ENCODE results near the gene RBMS1. TPM values are rescaled to one million over a fixed set of nuclear protein-coding genes. Genes with fewer than 3 reads are reported as not detected.

The RBMS1 gene
- total RNA-seq, 4 donors from 2014 or later, result 13.0 to 24.5 (median 14.1) TPM

GRCh38 chr2:160354677-160355076, 138.9 kb downstream of the RBMS1 start:
- no peak for DNase-seq
- H3K9me3 ChIP-seq, result no peaks in the 10 kb centered on the region
- peak in 1 of 2 donors; percentile 46 for ATAC-seq
- in situ Hi-C loops (cut with MboI; ENCODE audit: low sequenced_read_pairs in 4 of 4), result no loop called here
- TF ChIP-seq POLR2A (IDR thresholded peaks at IDR 0.05), result no peak
- H3K4me1 ChIP-seq, result peaks cover 41 to 60% of the 10 kb centered on the region in 2 donors
- no peaks in the 10 kb centered on the region for H3K36me3 ChIP-seq
- peak overlapping the region; percentile 13 to 74 (median 57) for H3K27ac ChIP-seq
- H3K27me3 ChIP-seq, result no peaks in the 10 kb centered on the region
- H3K4me3 ChIP-seq, result peak overlapping the region in 1 of 4 donors; percentile 10
- intact Hi-C loops (cut with DNase I; ENCODE audit: low total_unique reads), result no loop called here

GRCh38 chr2:160353813-160354212, 139.8 kb downstream of the RBMS1 start:
- intact Hi-C loops (cut with DNase I; ENCODE audit: low total_unique reads), result no loop called here
- no peaks in the 10 kb centered on the region for H3K36me3 ChIP-seq
- H3K27ac ChIP-seq, result no peak overlapping the region
- in situ Hi-C loops (cut with MboI; ENCODE audit: low sequenced_read_pairs in 4 of 4), result no loop called here
- ATAC-seq (no peak), DNase-seq (no peak)
- H3K4me1 ChIP-seq, result peaks cover 44 to 60% of the 10 kb centered on the region in 2 donors
- H3K4me3 ChIP-seq, result no peak overlapping the region
- H3K27me3 ChIP-seq, result no peaks in the 10 kb centered on the region
- TF ChIP-seq POLR2A (IDR thresholded peaks at IDR 0.05), result no peak
- TF ChIP-seq CTCF (IDR thresholded peaks at IDR 0.05 in 4 of 5, conservative IDR thresholded peaks at IDR 0.05 in 1 of 5), result no peak
- H3K9me3 ChIP-seq, result no peaks in the 10 kb centered on the region

- no peaks in the 10 kb centered on the region for H3K9me3 ChIP-seq
- H3K36me3 ChIP-seq, result no peaks in the 10 kb centered on the region
- peaks cover 51 to 58% of the 10 kb centered on the region in 2 donors for H3K4me1 ChIP-seq
- in situ Hi-C loops (cut with MboI; ENCODE audit: low sequenced_read_pairs in 4 of 4) (no loop called here), intact Hi-C loops (cut with DNase I; ENCODE audit: low total_unique reads) (no loop called here)
- ATAC-seq (no peak), DNase-seq (no peak)
- TF ChIP-seq POLR2A (IDR thresholded peaks at IDR 0.05), result no peak
- no peaks in the 10 kb centered on the region for H3K27me3 ChIP-seq
- no peak overlapping the region for H3K27ac ChIP-seq
- no peak overlapping the region for H3K4me3 ChIP-seq
These were observed 140.4 kb downstream of the RBMS1 start for GRCh38 chr2:160353166-160353565.

- no peak for TF ChIP-seq CTCF (IDR thresholded peaks at IDR 0.05 in 4 of 5, conservative IDR thresholded peaks at IDR 0.05 in 1 of 5)
- TF ChIP-seq POLR2A (IDR thresholded peaks at IDR 0.05), result no peak
- peaks cover 53 to 57% of the 10 kb centered on the region in 2 donors for H3K4me1 ChIP-seq
- intact Hi-C loops (cut with DNase I; ENCODE audit: low total_unique reads), result no loop called here
- ATAC-seq, result no peak
- H3K4me3 ChIP-seq, result no peak overlapping the region
- no peak overlapping the region for H3K27ac ChIP-seq
- in situ Hi-C loops (cut with MboI; ENCODE audit: low sequenced_read_pairs in 4 of 4), result no loop called here
- H3K36me3 ChIP-seq, result no peaks in the 10 kb centered on the region
- no peaks in the 10 kb centered on the region for H3K9me3 ChIP-seq
- DNase-seq, result no peak
- H3K27me3 ChIP-seq, result no peaks in the 10 kb centered on the region
These were observed 141.1 kb downstream of the RBMS1 start for GRCh38 chr2:160352500-160352899.

GRCh38 chr2:160351956-160352355, 141.7 kb downstream of the RBMS1 start:
- in situ Hi-C loops (cut with MboI; ENCODE audit: low sequenced_read_pairs in 4 of 4), result no loop called here
- no peak for TF ChIP-seq POLR2A (IDR thresholded peaks at IDR 0.05)
- no peak for TF ChIP-seq CTCF (IDR thresholded peaks at IDR 0.05 in 4 of 5, conservative IDR thresholded peaks at IDR 0.05 in 1 of 5)
- intact Hi-C loops (cut with DNase I; ENCODE audit: low total_unique reads), result no loop called here
- Histone ChIP-seq H3K4me3 (no peak overlapping the region), H3K36me3 (no peaks in the 10 kb centered on the region), H3K4me1 (peaks cover 53 to 63% of the 10 kb centered on the region in 2 donors), H3K27ac (no peak overlapping the region), H3K9me3 (no peaks in the 10 kb centered on the region), H3K27me3 (no peaks in the 10 kb centered on the region)
- ATAC-seq, result peak; percentile 49 to 53
- no peak for DNase-seq

GRCh38 chr2:160349306-160349705, 144.3 kb downstream of the RBMS1 start:
- DNase-seq (no peak), ATAC-seq (no peak)
- no peak for TF ChIP-seq POLR2A (IDR thresholded peaks at IDR 0.05)
- no peak for TF ChIP-seq CTCF (IDR thresholded peaks at IDR 0.05 in 4 of 5, conservative IDR thresholded peaks at IDR 0.05 in 1 of 5)
- Histone ChIP-seq H3K36me3 (no peaks in the 10 kb centered on the region), H3K9me3 (no peaks in the 10 kb centered on the region), H3K27me3 (no peaks in the 10 kb centered on the region), H3K4me3 (no peak overlapping the region), H3K27ac (no peak overlapping the region), H3K4me1 (peaks cover 31 to 58% of the 10 kb centered on the region in 2 donors)
- intact Hi-C loops (cut with DNase I; ENCODE audit: low total_unique reads), result no loop called here
- in situ Hi-C loops (cut with MboI; ENCODE audit: low sequenced_read_pairs in 4 of 4), result no loop called here
